ES-I3 (cell line): Measurements from ENCODE around the gene CLIC2.

Experiments
- H3K36me3 ChIP-seq: 2 replicates; pipeline ENCODE4 v1.6.1; 2013; ENCODE audit warnings: mild to moderate bottlenecking, low read length, control low read depth, moderate library complexity; ENCODE audit not compliant: insufficient read depth
- H3K4me1 ChIP-seq: 2 replicates; pipeline ENCODE4 v1.6.1; 2013; ENCODE audit warnings: mild to moderate bottlenecking, control low read depth, low read length; ENCODE audit not compliant: insufficient read depth
- H3K9ac ChIP-seq: 2 replicates; pipeline ENCODE4 v1.6.1; 2013; ENCODE audit warnings: low read depth, mild to moderate bottlenecking, low read length, moderate library complexity
- H3K9me3 ChIP-seq: 2 replicates; pipeline ENCODE4 v1.6.1; 2013; ENCODE audit warnings: mild to moderate bottlenecking, low read length, moderate library complexity; ENCODE audit not compliant: control insufficient read depth, insufficient read depth

Gene CLIC2

DNA sequence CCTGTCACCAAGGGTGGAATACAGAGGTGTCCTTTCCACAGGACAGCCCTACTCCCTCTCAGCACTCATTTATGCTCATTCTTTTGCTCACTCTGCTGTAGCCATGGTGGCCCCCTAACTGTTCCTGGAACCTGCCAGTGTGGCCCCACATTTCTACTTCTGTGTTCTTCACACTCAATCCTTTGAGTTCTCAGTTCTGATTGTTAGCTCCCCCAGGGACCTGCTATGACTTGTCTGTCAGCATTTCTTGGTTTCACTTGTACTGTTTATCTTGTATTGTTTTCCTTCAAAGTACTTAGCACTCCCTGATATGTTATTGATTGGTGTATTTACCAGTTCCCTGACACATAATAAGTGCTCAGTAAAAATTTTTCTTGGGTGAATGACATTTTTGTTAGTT lies 103.3 kb downstream of the CLIC2 start:
- H3K36me3 ChIP-seq = 0 out of 2 replicates have a peak, but pooled peaks cover 4% of the 10 kb centered on the region
- H3K4me1 ChIP-seq = no peaks in the 10 kb centered on the region
- H3K9me3 ChIP-seq = no peaks in the 10 kb centered on the region
- no peak overlapping the region for H3K9ac ChIP-seq
